GM12801 (cell line): ENCODE measurements around the gene EVI2B.

Source experiments
- CTCF ChIP-seq: IDR thresholded peaks from one replicate; pipeline ENCODE4 v1.5.1; 2011; ENCODE audit warnings: control low read depth; ENCODE audit not compliant: insufficient read length; ENCODE audit errors: extremely low read depth

EVI2B gene

GRCh38 chr17:31329221-31329620, 15.4 kb upstream of the EVI2B start:
- no peak for TF ChIP-seq CTCF

- TF ChIP-seq CTCF = no peak
These were observed 14.3 kb upstream of the EVI2B start for GRCh38 chr17:31328160-31328535.

- no peak for TF ChIP-seq CTCF
These were observed 13.8 kb upstream of the EVI2B start for GRCh38 chr17:31327534-31328159.

GRCh38 chr17:31323551-31323950, 9.7 kb upstream of the EVI2B start:
- TF ChIP-seq CTCF = no peak

- TF ChIP-seq CTCF = no peak
These were observed 8.1 kb upstream of the EVI2B start for GRCh38 chr17:31321966-31322365.

- TF ChIP-seq CTCF = no peak
These were observed 7.6 kb upstream of the EVI2B start, which contains the start of gene EVI2A for GRCh38 chr17:31321481-31321880. Gene EVI2A, minus strand, starts transcription at chr17:31321622. Its CDS starts 2,609 bp downstream, at chr17:31319013.

- TF ChIP-seq CTCF = no peak
These were observed 6.9 kb upstream of the EVI2B start for GRCh38 chr17:31320791-31321190.
